PC-9 (cell line): Measurements from ENCODE around the gene C4orf36. TPM values are rescaled to one million over a fixed set of nuclear protein-coding genes. Genes with fewer than 3 reads are reported as not detected.

Experiments used
- BruUV-seq: library from RNA; stranded (reverse); fragments of 400-500 nt; replicated peaks from 2 replicates; lab custom pipeline; 2021; lab: Mats Ljungman, UMichigan
- CTCF ChIA-PET: fragments of 300-600 bp; sonication (Branson Sonifier 250); formaldehyde crosslinking; loops from one replicate; lab custom pipeline; 2022; ENCODE audit warnings: antibody characterized with exemption; lab: Charles Lee
- POLR2A ChIA-PET: fragments of 300-600 bp; sonication (Branson Sonifier 250); formaldehyde crosslinking; loops from one replicate; lab custom pipeline; 2022; ENCODE audit warnings: antibody characterized with exemption; ENCODE audit not compliant: unreplicated experiment; lab: Charles Lee
- DNase-seq, 2 experiments: peaks; one replicate each; pipeline versions ENCODE4 v3.0.0 to v3.0.0-alpha.2; 2015 to 2022; ENCODE audit warnings: mixed read lengths in 1 of 2
- H2AFZ ChIP-seq: fragments of 200-600 bp; sonication (generic); 2 replicates; pipeline ENCODE4 v1.8.1; 2017; ENCODE audit warnings: antibody characterized with exemption
- H3F3A ChIP-seq: fragments of 200-600 bp; sonication (generic); 2 replicates; pipeline ENCODE4 v1.8.1; 2017; ENCODE audit warnings: antibody characterized with exemption, mild to moderate bottlenecking, low read depth; ENCODE audit not compliant: insufficient read depth
- H3K27ac ChIP-seq: fragments of 200-600 bp; sonication (generic); 2 replicates; pipeline ENCODE4 v1.6.1; 2016; ENCODE audit warnings: mixed run types
- H3K27me3 ChIP-seq: fragments of 200-600 bp; sonication (generic); 2 replicates; pipeline ENCODE4 v1.6.1; 2016; ENCODE audit warnings: low read depth, mixed run types; ENCODE audit not compliant: insufficient read depth
- H3K36me3 ChIP-seq: fragments of 200-600 bp; sonication (generic); 2 replicates; pipeline ENCODE4 v1.6.1; 2016; ENCODE audit warnings: low read depth, mixed run types
- H3K4me1 ChIP-seq: fragments of 200-600 bp; sonication (generic); replicated peaks from 2 replicates; pipeline ENCODE4 v1.6.1; 2016; ENCODE audit warnings: mixed run types; ENCODE audit not compliant: insufficient read depth
- H3K4me2 ChIP-seq: fragments of 200-600 bp; sonication (generic); 2 replicates; pipeline ENCODE4 v1.6.1; 2017; ENCODE audit warnings: mixed run types
- H3K4me3 ChIP-seq: fragments of 200-600 bp; sonication (generic); 2 replicates; pipeline ENCODE4 v1.6.1; 2016; ENCODE audit warnings: mixed run types
- H3K79me2 ChIP-seq: fragments of 200-600 bp; sonication (generic); 2 replicates; pipeline ENCODE4 v1.6.1; 2017; ENCODE audit warnings: low read depth, mixed run types
- H3K9me2 ChIP-seq: fragments of 200-600 bp; sonication (generic); 2 replicates; pipeline ENCODE4 v1.8.1; 2017; ENCODE audit warnings: mild to moderate bottlenecking; ENCODE audit not compliant: insufficient read depth
- H3K9me3 ChIP-seq: fragments of 200-600 bp; sonication (generic); 2 replicates; pipeline ENCODE4 v1.8.1; 2016; ENCODE audit warnings: low read depth; ENCODE audit not compliant: insufficient read depth
- H4K20me1 ChIP-seq: fragments of 200-600 bp; sonication (generic); 2 replicates; pipeline ENCODE4 v1.8.1; 2017; ENCODE audit not compliant: insufficient read depth
- CTCF ChIP-seq: fragments of 200-600 bp; sonication (generic); conservative IDR thresholded peaks from 2 replicates; pipeline ENCODE4 v1.6.1; 2017; ENCODE audit warnings: mixed run types, antibody characterized with exemption, mild to moderate bottlenecking, moderate library complexity
- EZH2 ChIP-seq: fragments of 200-600 bp; sonication (generic); IDR thresholded peaks from 2 replicates; pipeline ENCODE4 v1.8.0; 2017; ENCODE audit warnings: antibody characterized with exemption, low read depth
- intact Hi-C: fragments of 100-400 bp; cut with micrococcal nuclease; formaldehyde crosslinking; loops from one replicate; pipeline ENCODE4 v1.10.0; 2022; ENCODE audit not compliant: unreplicated experiment
- total RNA-seq: library from RNA; stranded (reverse); gene quantifications from 2 replicates; pipeline ENCODE4 v1.2.3, GENCODE V29; 2021

Gene C4orf36
- total RNA-seq, 1 experiment from 2014 or later = not detected

- Histone ChIP-seq H3K27ac (peak overlapping the region; percentile 95), H3K4me3 (peak overlapping the region; percentile 71), H3K9me3 (no peaks in the 10 kb centered on the region), H2AFZ (peak overlapping the region; percentile 92), H3K36me3 (no peaks in the 10 kb centered on the region), H4K20me1 (no peaks in the 10 kb centered on the region), H3K27me3 (no peaks in the 10 kb centered on the region), H3K4me2 (peak overlapping the region; percentile 92), H3K9me2 (no peaks in the 10 kb centered on the region), H3K4me1 (peaks cover 8% of the 10 kb centered on the region), H3F3A (peaks cover 6% of the 10 kb centered on the region; the same call in 1 of the 2 replicates), H3K79me2 (no peaks in the 10 kb centered on the region)
- no TSS peak for BruUV-seq
- POLR2A ChIA-PET = interaction anchor here (0.6 kb wide), 2 partner anchors 30 to 378 kb away, joined by 4 to 10 read pairs; no protein-coding TSS in a partner anchor
- CTCF ChIA-PET = no interaction called here
- no peak for DNase-seq
- intact Hi-C loops = loop anchor here (5.0 kb wide), 1 partner anchor 35 kb away; no protein-coding TSS in a partner anchor
- no peak for TF ChIP-seq EZH2
- TF ChIP-seq CTCF = no peak
These were observed 376 bp upstream of the C4orf36 start for GRCh38 chr4:86892636-86892960.

- DNase-seq = no peak
- H3K9me3 ChIP-seq = no peaks in the 10 kb centered on the region
- peaks cover 8% of the 10 kb centered on the region for H3K4me1 ChIP-seq
- H3K4me3 ChIP-seq = peak overlapping the region; percentile 71; the same call in 1 of the 2 replicates
- no peaks in the 10 kb centered on the region for H3K27me3 ChIP-seq
- peak overlapping the region; percentile 92 for H2AFZ ChIP-seq
- TF ChIP-seq CTCF (no peak), EZH2 (no peak)
- H3K36me3 ChIP-seq = no peaks in the 10 kb centered on the region
- peak overlapping the region; percentile 95 for H3K27ac ChIP-seq
- BruUV-seq = no TSS peak
- H4K20me1 ChIP-seq = no peaks in the 10 kb centered on the region
- H3F3A ChIP-seq = peaks cover 6% of the 10 kb centered on the region; the same call in 1 of the 2 replicates
- intact Hi-C loops = loop anchor here (1.0 to 5.0 kb wide), 3 partner anchors 33 to 436 kb away; no protein-coding TSS in a partner anchor
- peak overlapping the region; percentile 92 for H3K4me2 ChIP-seq
- no peaks in the 10 kb centered on the region for H3K9me2 ChIP-seq
- CTCF ChIA-PET = no interaction called here
- POLR2A ChIA-PET = no interaction called here
- no peaks in the 10 kb centered on the region for H3K79me2 ChIP-seq
These were observed 1.4 kb downstream of the C4orf36 start for GRCh38 chr4:86890790-86891189.

GRCh38 chr4:86879641-86880040 lies 12.6 kb downstream of the C4orf36 start:
- H4K20me1 ChIP-seq = no peaks in the 10 kb centered on the region
- H3K9me2 ChIP-seq = no peaks in the 10 kb centered on the region
- H3K9me3 ChIP-seq = 0 out of 2 replicates have a peak, but pooled peaks cover 5% of the 10 kb centered on the region
- no peaks in the 10 kb centered on the region for H3K4me1 ChIP-seq
- H3K4me3 ChIP-seq = no peak overlapping the region
- TF ChIP-seq CTCF (no peak), EZH2 (no peak)
- H3F3A ChIP-seq = no peaks in the 10 kb centered on the region
- no peak overlapping the region for H3K4me2 ChIP-seq
- intact Hi-C loops = no loop called here
- CTCF ChIA-PET = no interaction called here
- no peaks in the 10 kb centered on the region for H3K79me2 ChIP-seq
- H3K36me3 ChIP-seq = no peaks in the 10 kb centered on the region
- no peak overlapping the region for H3K27ac ChIP-seq
- POLR2A ChIA-PET = no interaction called here
- no peaks in the 10 kb centered on the region for H3K27me3 ChIP-seq
- H2AFZ ChIP-seq = no peak overlapping the region
- DNase-seq = no peak
- no TSS peak for BruUV-seq
